GF-D8 (cell line): Measurements from ENCODE around the gene MIPOL1.

Experiments used
- DNase-seq: peaks from one replicate; lab custom pipeline; 2025; lab: John Stamatoyannopoulos, UW

Gene MIPOL1

DNA sequence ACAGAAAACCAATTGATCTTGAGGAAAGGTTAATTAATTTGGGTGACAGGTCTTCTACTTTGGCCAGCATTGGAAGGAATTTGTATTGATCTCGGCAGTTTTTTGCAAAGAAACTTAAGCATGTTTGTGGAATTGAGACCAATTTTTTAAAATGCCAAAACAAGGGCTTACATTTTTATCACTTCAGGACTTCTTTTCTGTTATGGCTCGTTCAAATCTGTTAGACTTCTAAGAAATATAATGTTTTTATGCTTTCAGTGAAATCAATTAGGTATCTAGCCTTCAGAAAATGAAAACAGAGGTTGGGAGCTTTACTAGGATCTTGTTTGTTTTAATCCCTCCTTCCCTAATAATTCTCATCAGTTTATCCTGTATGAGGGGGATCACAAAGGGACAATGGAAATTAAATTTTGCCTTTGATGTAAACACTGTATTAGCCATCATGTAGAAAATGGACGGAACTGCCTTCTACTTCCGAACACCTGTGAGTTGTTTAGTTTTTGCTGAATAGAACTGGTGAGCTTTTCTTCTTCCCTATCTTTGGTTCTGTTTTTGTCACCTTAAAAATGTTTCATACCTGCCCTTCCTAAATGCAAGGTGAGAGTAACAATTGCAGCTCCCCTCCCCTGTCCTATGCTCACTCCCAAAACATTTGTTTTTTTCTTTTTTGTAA lies 389.5 kb downstream of the MIPOL1 start:
- DNase-seq: no peak

DNA sequence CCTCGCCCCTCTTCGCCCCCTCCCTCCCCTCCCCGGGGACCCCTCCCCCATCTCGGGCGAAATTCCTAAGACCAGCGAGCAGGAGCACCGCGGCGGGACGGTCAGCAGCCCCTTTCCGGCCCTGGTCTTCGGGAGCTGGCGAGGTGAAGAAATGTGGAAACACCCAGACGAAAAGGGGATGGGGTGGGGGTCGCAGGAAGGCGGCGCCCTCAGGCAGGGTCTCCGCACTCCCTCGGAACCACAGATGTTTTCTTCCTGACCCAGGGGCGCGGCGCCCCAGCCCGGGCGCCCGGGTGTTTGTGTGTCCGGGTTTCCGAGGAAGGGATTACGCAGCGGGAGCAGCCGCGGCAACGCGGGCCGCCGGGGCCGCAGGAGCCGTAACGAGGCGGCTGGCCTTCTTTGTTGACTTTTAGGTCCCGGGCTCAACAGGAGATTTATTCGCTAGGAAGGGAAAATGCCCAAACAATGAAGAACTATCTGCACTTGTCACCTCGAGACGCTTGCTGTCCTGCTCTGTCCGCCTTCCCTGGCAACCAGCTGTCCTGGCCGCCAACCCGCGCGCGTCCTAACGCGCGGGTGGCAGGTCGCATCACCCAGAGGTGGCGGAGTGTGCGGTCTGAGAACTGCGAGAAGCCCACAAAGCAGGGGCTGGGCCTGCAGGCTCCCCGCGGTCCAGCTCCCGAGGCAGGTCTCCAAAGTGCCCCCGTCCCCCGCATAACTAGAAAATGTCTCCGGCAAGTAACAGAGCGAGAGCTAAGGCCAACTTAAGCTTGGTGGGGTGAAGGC lies 390.3 kb downstream of the MIPOL1 start:
- no peak for DNase-seq

- DNase-seq: no peak
Measured at GRCh38 chr14:37588667-37588955, 390.9 kb downstream of the MIPOL1 start.

DNA sequence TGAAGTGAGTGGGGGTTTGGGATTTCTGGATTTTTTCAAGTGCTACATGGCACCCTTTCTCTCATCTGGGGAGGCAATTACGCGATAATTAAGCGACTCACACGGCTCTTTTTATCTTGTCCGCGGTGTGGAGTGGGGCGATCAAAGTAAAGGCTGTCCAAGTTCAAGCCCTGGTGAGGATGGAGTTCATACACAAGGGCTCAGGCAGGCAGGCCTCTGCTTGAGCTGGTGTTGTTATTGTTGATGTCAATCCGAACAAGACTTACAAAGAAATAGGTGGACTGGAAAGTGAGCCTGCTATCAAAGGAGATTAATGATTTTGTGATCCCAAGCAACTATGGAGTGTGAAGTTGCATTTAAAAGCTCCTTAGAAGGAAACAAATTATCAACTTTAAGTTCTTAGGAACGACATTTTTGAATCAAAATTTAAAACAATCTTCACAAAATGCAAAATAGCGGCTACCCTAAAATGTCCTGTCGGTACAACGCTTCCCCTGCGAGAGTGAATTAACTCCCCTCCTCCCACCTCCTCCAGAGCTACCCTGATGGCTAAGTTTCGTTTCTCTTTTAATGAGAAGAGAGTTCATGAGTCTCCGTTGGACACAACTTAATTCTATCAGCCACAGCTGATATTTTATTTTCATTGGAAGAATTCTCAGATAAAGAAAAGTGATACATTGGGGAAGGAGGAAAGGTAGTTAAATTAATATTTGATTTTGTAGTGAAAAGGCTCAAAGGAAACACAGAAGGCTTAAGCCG lies 391.4 kb downstream of the MIPOL1 start:
- no peak for DNase-seq

DNA sequence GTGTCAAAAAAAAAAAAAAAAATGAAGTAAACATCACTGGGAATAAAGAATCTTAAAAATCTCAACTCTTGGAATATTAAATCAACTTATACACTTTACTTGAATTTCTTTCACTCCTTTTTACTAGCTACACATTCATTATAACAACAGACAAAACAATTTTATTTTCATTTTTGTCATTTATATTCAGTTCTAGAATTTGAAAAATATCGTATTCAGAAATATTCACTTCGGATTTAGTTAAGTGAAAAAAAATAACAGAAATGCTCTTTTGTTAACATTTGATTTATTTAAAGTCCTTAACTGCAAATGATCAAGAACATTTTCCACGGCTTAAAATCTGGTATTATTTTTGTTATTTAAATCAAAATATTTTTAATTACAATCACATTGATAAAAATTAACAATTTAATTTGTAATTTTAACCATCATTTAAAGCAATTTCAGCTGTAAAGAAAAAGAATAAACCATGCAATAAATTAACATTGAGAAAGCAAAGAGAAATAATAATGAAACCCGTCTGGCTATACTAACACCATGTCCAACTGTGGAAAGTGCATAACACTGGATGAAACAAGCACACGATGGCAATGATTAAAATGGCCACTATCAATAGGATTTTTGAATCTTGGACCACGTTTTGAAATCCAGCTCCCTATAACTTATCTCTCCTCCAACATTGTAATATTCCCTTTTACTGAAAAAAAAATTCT lies 392.1 kb downstream of the MIPOL1 start:
- no peak for DNase-seq

DNA sequence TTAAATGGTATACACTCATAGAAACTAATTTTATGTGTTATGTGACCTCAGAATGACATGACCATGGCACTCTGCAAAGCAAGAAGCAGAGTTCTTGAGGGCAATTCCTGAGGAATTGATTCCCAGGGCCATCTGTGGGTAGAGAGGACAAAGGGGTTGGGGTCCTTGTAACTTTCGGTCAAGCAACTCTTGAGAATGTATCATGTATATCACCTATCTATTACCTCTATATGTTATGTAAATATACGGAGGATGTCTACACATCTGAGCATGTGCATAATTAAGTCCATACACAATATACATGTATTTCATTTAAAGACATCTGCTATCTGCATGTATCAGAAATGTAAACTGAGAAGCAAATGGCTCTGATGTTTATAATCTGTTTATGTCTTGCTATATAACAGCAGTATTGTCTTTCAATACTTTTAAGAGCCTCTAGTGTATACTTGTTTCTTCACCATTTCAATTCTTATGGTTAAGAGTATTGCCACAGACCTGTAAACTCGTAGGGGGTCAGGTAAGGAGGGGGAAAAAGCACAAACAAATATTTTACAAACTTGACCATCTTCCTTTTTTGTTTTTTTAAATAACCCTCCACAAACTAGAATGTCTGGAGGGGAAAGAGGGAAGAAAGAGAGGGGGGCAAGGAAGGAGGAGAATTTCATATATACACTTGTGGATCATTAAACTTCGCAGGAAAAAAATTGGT lies 392.8 kb downstream of the MIPOL1 start:
- DNase-seq: no peak

DNA sequence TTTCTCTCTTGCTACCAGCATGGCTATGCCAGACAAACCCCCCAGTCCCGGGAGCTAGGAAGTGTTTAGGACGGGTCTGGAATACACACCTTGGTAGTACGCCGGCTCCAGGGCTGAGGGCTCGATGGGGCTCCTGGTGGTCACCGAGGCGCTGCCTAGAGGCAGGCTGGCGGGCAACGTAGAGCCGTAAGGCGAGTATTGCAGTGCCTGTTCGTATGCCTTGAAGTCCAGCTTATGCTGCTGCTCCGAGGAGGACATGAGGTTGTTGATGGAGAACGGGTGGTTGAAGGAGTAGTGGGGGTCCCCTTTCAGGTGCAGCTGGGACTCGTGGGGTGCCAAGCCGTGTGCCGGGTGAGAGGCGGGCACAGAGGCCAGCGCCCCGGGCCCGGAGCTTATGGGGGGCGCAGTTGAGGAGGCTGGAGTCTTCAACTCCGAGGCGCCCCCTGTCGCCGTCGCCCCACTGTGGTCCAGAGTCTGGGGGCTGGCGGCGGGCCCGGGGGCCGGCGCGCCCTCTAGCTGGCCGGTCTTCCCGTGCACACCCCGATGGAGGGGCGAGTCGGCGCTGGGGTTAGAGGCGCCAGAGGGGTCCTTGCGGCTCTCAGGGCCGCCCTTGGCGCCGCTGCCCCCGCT lies 393.7 kb downstream of the MIPOL1 start:
- DNase-seq: no peak

DNA sequence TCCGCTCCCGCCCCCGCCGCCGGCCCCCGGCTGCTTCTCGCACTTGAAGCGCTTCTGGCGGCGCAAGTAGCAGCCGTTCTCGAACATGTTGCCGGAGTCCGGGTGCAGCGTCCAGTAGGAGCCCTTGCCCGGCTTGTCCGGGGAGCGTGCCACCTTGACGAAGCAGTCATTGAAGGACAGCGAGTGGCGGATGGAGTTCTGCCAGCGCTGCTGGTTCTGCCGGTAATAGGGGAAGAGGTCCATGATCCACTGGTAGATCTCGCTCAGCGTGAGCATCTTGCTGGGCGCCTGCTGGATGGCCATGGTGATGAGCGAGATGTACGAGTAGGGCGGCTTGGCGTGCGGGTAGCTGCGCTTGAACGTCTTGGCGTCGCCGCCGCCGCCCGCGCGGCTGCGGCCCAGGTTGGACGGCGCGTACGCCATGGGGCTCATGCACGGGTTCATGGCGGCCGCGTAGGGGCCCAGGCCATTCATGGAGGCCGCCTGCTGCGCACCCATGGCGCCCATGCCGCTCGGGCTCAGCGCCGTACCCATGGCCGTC lies 394.3 kb downstream of the MIPOL1 start:
- DNase-seq: no peak

DNA sequence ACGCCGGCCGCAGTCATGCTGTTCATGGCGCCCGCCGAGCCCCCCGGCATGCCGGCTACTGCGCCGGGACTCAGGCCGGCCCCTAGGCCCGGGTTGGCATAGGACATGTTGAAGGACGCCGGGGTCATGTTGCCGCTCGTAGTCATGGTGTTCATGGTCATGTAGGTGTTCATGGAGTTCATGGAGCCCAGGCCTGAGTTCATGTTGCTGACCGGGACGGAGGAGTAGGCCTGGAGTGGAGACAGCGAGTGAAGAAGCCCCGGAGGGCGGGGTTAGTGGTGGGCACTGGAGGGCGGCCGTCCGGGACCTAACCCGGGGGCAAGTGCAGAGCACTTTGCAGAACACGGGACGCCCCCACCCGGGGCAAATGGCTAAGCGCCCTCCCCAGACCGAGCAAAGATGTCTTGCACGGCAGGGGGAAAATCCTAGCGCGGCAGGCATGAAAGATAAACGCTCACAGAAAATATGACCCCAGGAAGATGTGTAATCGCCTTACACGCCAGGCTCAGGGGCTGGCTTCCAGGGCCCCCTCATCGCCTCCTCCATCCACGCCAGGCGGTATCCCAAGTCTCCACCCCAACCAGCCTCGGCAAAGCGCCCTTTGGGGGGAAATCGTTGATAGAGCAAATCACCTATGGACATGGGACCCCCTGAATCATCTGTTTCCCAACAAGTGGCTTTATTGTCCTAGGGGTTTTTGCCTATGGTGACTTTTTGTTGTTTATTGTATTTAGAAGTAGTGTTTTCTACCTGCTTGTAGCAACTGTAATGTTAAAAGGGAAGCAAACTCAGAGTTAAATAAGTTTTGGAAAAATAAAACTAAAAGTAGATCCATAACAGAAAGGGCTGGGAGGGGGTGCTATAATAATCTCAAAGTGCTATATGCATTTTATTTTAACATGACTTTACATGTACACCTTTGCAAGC lies 395.0 kb downstream of the MIPOL1 start:
- DNase-seq: no peak

GRCh38 chr14:37593511-37594237 lies 395.9 kb downstream of the MIPOL1 start:
- no peak for DNase-seq

DNA sequence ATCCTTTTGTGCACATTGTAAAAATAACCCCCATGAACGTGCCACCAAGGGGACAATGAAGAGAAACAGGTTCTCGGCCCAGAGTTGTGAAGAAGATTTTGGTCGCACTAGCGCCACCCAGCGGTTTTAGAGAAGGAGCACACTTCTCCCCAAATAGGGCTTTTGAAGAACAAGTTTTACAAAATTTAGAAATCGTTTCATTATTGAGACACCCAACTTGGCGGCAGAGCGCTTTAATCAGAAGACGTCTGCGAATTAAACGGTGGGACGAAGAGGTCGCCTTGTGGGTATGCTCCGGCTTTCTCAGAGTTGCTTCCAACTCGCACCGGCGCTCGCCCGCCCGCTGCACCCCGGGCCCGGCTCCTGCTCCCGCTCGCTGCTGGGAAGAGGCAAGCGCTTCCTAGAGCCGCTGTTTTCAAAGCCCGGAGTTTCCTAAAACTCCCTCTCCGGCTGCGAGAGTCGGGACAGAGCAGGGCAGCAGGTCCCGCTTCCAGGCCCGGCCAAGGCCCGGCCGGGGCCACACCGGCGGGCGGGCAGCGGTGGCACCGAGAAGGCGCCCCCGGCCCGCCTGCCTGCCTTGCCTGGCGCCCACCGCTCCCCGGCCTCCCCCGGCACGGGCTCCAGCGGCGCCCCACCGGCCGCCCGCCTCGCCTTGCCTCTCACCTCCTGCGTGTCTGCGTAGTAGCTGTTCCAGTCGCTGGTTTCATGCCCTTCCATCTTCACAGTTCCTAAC lies 396.7 kb downstream of the MIPOL1 start:
- peak; percentile 25 for DNase-seq

DNA sequence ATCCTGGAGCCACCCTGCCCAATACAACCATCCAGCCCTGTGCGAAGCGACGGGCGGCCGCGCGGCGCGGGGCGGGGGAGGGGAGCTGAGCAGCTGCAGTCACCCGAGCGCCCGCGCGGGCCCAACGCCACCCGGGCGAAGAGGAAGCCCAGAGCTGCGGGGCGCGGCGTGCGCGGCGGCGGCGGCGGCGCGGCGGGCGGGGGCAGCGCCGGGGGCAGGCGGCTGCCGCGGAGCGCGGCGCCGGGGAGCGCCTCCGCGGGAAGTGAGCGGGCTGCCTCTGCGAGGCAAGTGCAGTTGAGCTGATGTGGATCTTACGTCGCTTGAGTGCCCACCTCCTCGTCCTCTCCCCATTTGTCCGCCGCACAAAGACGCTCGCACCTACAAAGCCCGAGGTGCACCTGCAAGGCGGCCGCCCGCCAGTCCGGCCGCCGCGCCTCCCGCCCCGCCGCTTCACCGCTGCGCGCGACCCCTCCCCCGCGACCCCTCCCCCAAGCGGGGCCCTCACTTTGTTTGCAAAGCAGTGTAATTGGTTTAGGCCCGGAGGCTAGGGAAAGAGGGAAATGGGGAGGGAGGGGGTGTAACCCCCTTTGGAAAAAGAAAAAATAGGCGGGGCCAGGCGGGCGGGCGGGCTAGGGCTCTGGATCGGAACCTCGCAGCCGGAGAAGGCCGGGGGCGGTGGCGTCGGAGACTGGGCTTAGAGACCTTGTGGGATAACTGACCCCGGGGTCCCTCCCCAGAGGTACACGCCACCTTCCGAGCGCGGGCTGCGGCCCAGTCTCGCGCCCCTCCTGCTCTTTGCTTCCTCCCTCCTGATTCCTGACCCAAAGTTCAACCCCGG lies 397.5 kb downstream of the MIPOL1 start, which contains the start of the genes FOXA1 and TTC6:
Gene FOXA1, minus strand, starts transcription at position 279 of the 838 bp plus-strand sequence. Its CDS starts 277 bp downstream, at position 2.
Gene TTC6, plus strand, starts transcription at position 659 of the 838 bp plus-strand sequence. CDS start 26,436 bp downstream, outside the sequence.
- DNase-seq: no peak

DNA sequence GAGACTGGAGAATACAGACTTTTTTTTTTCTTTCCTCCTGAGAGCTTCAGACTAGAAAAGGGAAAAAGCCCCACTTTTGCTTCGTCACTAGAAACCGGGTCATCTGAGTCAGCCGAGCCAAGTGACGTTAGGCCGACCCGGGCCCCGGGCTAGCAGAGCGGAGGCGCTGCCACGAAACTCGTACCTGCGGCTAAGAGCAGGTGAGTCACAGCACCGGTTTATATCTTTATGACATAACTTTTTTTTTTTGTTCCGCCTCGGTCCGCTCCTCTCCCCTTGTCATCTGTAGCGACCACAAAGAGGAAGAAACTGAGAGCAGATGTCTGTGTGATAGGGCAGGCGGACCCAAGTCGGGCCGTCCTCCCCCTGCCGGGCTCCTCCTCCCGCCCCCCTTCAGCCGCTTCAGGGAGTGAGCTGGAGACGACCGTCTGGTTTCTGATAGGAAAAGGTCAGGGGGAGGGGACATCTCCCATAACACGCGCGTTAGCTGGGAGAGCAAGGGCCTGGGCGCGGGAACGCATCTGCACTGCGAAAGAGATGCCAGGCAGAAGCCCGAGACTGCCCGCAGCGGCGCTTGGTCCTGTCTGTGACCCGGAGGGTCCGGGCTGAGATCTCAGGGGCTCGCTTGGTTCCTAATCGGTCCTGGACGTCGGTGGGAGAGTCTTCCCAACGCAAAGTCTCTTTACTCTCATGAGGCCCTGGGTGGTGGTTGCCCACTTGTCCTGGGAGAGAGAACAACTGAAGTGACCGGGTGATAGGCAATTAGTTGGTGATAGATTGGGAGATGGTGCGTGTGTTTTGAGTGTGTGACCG lies 398.3 kb downstream of the MIPOL1 start:
- DNase-seq: peak; percentile 23

- no peak for DNase-seq
Measured at GRCh38 chr14:37596790-37597472, 399.2 kb downstream of the MIPOL1 start.

GRCh38 chr14:37597538-37597913 lies 399.8 kb downstream of the MIPOL1 start:
- no peak for DNase-seq
